Measurements from ENCODE around the gene TNFAIP1. TPM values are rescaled to one million over a fixed set of nuclear protein-coding genes. Genes with fewer than 3 reads are reported as not detected.

The TNFAIP1 gene
- total RNA-seq, 4 donors from 2014 or later, result 24.6 to 38.5 (median 30.4) TPM

- no peaks in the 10 kb centered on the region for H3K27me3 ChIP-seq
- intact Hi-C loops (cut with DNase I), result no loop called here
- H3K4me1 ChIP-seq, result peaks cover 5 to 26% (median 13%) of the 10 kb centered on the region in 3 donors
- WGBS, 2 donors, result 66 to 77% methylated on average over 11 to 12 of the region's 13 CpGs
- no peak overlapping the region for H3K4me3 ChIP-seq
- DNase-seq, result no peak
- TF ChIP-seq POLR2A (IDR thresholded peaks at IDR 0.05), result no peak
- TF ChIP-seq CTCF (IDR thresholded peaks at IDR 0.05), result no peak
- H3K27ac ChIP-seq, result peak overlapping the region in 1 of 4 donors; percentile 70
- peaks cover 38 to 100% (median 80%) of the 10 kb centered on the region in 3 donors for H3K36me3 ChIP-seq
- H3K9me3 ChIP-seq, result no peaks in the 10 kb centered on the region
These were observed 10.0 kb downstream of the TNFAIP1 start for GRCh38 chr17:28345419-28346198.

GRCh38 chr17:28346199-28346580, 10.6 kb downstream of the TNFAIP1 start:
- peaks cover 5 to 26% (median 13%) of the 10 kb centered on the region in 3 donors for H3K4me1 ChIP-seq
- H3K9me3 ChIP-seq, result no peaks in the 10 kb centered on the region
- no peak for DNase-seq
- intact Hi-C loops (cut with DNase I), result no loop called here
- 90 to 94% methylated on average over 2 of the region's 2 CpGs for WGBS, 2 donors
- no peaks in the 10 kb centered on the region for H3K27me3 ChIP-seq
- H3K4me3 ChIP-seq, result no peak overlapping the region
- TF ChIP-seq POLR2A (IDR thresholded peaks at IDR 0.05) (no peak), CTCF (IDR thresholded peaks at IDR 0.05) (no peak)
- H3K27ac ChIP-seq, result peak overlapping the region in 1 of 4 donors; percentile 70
- H3K36me3 ChIP-seq, result peaks cover 40 to 100% (median 81%) of the 10 kb centered on the region in 3 donors

GRCh38 chr17:28346746-28347246, 11.2 kb downstream of the TNFAIP1 start:
- no peak for DNase-seq
- H3K27me3 ChIP-seq, result no peaks in the 10 kb centered on the region
- TF ChIP-seq CTCF (IDR thresholded peaks at IDR 0.05) (peak in 4 of 6 experiments; percentile 10 to 42 (median 29)), POLR2A (IDR thresholded peaks at IDR 0.05) (no peak)
- peaks cover 5 to 26% (median 13%) of the 10 kb centered on the region in 3 donors for H3K4me1 ChIP-seq
- 49 to 59% methylated on average over 6 to 7 of the region's 7 CpGs for WGBS, 2 donors
- intact Hi-C loops (cut with DNase I), result no loop called here
- peak overlapping the region in 3 of 4 donors; percentile 11 to 70 (median 51) for H3K27ac ChIP-seq
- no peaks in the 10 kb centered on the region for H3K9me3 ChIP-seq
- no peak overlapping the region for H3K4me3 ChIP-seq
- peaks cover 38 to 100% (median 81%) of the 10 kb centered on the region in 3 donors for H3K36me3 ChIP-seq

- peaks cover 35 to 100% (median 80%) of the 10 kb centered on the region in 3 donors for H3K36me3 ChIP-seq
- H3K4me3 ChIP-seq, result no peak overlapping the region
- H3K9me3 ChIP-seq, result no peaks in the 10 kb centered on the region
- H3K4me1 ChIP-seq, result peaks cover 5 to 26% (median 13%) of the 10 kb centered on the region in 3 donors
- 68 to 100% methylated on average over 1 to 6 of the region's 8 CpGs for WGBS, 2 donors
- intact Hi-C loops (cut with DNase I), result no loop called here
- H3K27ac ChIP-seq, result peak overlapping the region in 3 of 4 donors; percentile 28 to 70 (median 51)
- H3K27me3 ChIP-seq, result no peaks in the 10 kb centered on the region
- no peak for DNase-seq
- TF ChIP-seq CTCF (IDR thresholded peaks at IDR 0.05) (no peak), POLR2A (IDR thresholded peaks at IDR 0.05) (no peak)
These were observed 11.8 kb downstream of the TNFAIP1 start for GRCh38 chr17:28347261-28347891.

- no peak overlapping the region for H3K4me3 ChIP-seq
- H3K36me3 ChIP-seq, result peaks cover 42 to 100% (median 76%) of the 10 kb centered on the region in 3 donors
- 60% methylated on average over 1 of the region's 3 CpGs; no CpG with 5 or more reads in 1 of the 2 donors for WGBS, 2 donors
- no peaks in the 10 kb centered on the region for H3K27me3 ChIP-seq
- TF ChIP-seq POLR2A (IDR thresholded peaks at IDR 0.05) (no peak), CTCF (IDR thresholded peaks at IDR 0.05) (no peak)
- peaks cover 5 to 20% (median 13%) of the 10 kb centered on the region in 3 donors for H3K4me1 ChIP-seq
- no peaks in the 10 kb centered on the region for H3K9me3 ChIP-seq
- no peak overlapping the region for H3K27ac ChIP-seq
- DNase-seq, result no peak
- intact Hi-C loops (cut with DNase I), result no loop called here
These were observed 13.4 kb downstream of the TNFAIP1 start for GRCh38 chr17:28348979-28349378.
